Measurements from ENCODE around the gene TMCO4.
"Not testable (repeated sequence)": the region's sequence is repeated elsewhere in the genome, so short reads cannot be mapped to it uniquely, and the experiment has no call there.

The TMCO4 gene

DNA sequence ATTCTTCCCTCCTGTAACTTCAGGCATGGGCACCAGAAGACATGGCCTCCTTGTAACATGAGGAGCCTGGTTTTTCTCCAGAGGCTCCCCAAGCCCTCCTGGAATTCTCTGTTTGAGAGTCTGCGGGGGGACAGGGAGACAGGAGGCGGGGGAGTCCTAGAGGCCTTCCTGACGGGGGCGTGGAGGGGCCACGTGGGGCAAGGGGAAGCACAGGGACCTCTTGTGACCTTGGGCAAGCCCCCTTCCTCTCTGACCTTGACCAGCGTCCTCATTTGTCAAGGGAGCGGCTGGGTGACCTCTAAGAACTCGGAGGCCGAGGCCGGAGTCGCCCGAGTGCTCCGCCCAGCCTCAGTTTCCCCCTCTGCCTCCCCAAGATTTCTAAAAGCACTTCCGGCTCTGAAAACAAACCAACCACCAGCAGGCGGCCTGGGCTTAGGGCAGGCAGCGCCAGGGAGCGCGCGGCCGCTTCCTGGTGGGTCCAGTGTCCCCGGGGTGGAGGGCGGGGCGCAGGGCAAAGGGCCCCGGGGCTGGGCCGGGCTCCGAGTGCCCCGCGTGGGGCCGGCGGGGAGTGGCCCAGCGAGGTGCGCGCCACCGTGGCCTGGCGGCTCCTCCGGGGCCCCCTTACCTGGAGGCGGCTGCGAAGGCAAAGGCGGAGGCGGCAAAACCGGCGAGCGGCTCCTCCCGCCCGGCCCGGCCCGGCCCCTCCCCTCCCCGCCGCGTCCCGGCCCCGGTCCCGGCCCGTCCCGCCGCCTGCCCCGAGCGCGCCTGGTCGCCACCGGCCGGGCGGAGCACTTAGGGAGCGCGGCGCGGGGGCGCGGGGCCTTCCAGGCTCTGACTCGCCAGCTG lies at the start of gene TMCO4:
Gene TMCO4 (minus strand): TSS at position 687 of the 846 bp plus-strand sequence. CDS start 19,158 bp downstream, outside the sequence.
- TF ChIP-seq JUND (IDR thresholded peaks at IDR 0.05; ENCODE audit: low read depth): no peak
- DNase-seq (ENCODE audit: low read depth in 1 of 2, low spot score in 1 of 2): peak; percentile 43 to 55
- in situ Hi-C loops (cut with HindIII; ENCODE audit: low pct_unique_long_range_greater_than_20kb, low sequenced_read_pairs): no loop called here

- DNase-seq (ENCODE audit: low read depth in 1 of 2, low spot score in 1 of 2); in situ Hi-C loops (cut with HindIII; ENCODE audit: low pct_unique_long_range_greater_than_20kb, low sequenced_read_pairs): not testable (repeated sequence)
These were observed 49.6 kb upstream of the TMCO4 start for GRCh38 chr1:19849307-19849706.

- in situ Hi-C loops (cut with HindIII; ENCODE audit: low pct_unique_long_range_greater_than_20kb, low sequenced_read_pairs); DNase-seq (ENCODE audit: low read depth in 1 of 2, low spot score in 1 of 2): not testable (repeated sequence)
These were observed 47.6 kb upstream of the TMCO4 start for GRCh38 chr1:19847334-19847733.

DNA sequence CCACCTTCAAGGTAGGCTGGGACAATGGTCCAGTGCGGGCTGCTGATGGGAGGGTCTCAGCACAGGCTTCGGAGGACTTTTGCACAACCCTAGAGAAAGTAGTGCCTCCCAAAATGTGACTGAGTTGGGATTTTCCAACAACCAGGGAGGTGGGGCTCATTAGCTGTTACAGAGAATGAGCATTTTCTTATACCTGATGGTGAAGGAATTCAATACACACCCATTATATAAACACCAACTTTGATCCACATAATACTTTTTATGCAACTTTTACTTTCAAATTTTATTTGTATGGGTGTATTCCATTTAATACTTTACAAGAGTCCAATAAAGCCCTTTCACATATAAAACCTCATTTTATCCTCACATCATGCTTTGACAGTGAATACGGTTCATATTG lies 46.6 kb upstream of the TMCO4 start:
- DNase-seq (ENCODE audit: low read depth in 1 of 2, low spot score in 1 of 2): no peak
- in situ Hi-C loops (cut with HindIII; ENCODE audit: low pct_unique_long_range_greater_than_20kb, low sequenced_read_pairs): no loop called here
- no peak for TF ChIP-seq JUND (IDR thresholded peaks at IDR 0.05; ENCODE audit: low read depth)

DNA sequence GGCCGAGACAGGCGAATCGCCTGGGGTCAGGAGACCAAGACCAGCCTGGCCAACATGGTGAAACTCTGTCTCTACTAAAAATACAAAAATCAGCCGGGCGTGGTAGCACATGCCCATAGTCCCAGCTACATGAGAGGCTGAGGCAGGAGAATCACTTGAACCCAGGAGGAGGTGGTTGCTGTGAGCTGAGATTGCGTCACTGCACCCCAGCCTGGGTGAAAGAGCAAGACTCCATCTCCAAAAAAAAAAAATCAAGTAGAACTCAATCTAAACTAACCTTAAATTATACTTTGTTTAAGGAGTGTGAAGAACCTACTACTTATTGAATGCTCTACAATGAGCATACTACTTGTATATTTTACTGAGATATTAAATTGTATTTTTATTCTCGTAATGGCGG lies 45.8 kb upstream of the TMCO4 start:
- TF ChIP-seq JUND (IDR thresholded peaks at IDR 0.05; ENCODE audit: low read depth): no peak
- no peak for DNase-seq (ENCODE audit: low read depth in 1 of 2, low spot score in 1 of 2)
- in situ Hi-C loops (cut with HindIII; ENCODE audit: low pct_unique_long_range_greater_than_20kb, low sequenced_read_pairs): no loop called here

- in situ Hi-C loops (cut with HindIII; ENCODE audit: low pct_unique_long_range_greater_than_20kb, low sequenced_read_pairs): no loop called here
- no peak for DNase-seq (ENCODE audit: low read depth in 1 of 2, low spot score in 1 of 2)
- no peak for TF ChIP-seq JUND (IDR thresholded peaks at IDR 0.05; ENCODE audit: low read depth)
These were observed 45.2 kb upstream of the TMCO4 start for GRCh38 chr1:19844731-19845495.

DNA sequence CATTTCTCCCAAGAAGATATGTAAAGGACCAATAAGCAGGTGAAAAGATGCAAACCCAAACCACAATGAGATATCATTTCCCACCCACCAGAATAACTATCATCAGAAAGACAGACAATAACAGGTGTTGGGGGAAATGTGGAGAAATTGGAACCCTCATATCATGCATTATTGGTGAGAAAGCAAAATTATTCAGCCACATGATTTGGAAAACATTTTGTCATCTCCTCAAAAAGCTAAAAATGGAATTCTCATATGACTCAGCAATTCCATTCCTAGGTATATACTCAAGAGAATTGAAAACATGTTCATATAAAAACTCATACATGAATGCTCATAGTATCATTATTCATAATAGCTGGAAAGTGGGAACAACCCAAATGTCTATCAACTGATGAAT lies 40.5 kb upstream of the TMCO4 start:
- in situ Hi-C loops (cut with HindIII; ENCODE audit: low pct_unique_long_range_greater_than_20kb, low sequenced_read_pairs): no loop called here
- no peak for TF ChIP-seq JUND (IDR thresholded peaks at IDR 0.05; ENCODE audit: low read depth)
- no peak for DNase-seq (ENCODE audit: low read depth in 1 of 2, low spot score in 1 of 2)

DNA sequence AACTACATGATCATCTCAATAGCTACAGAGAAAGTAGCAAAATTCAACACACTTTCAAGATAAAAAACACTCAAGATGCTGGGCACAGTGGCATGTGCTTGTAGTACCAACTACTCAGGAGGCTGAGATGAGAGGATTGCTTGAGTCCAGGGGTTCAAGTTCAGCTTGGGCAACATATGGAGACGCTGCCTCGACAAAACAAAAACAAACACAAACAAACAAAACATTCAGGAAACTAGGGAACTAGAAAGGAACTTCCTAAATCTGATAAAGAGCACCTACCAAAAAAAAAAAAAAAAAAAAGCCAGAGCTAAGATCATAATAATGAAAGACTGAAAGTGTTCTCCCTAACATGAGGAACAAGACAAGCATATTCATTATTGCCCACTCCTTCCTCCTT lies 38.1 kb upstream of the TMCO4 start:
- DNase-seq (ENCODE audit: low read depth in 1 of 2, low spot score in 1 of 2): no peak
- TF ChIP-seq JUND (IDR thresholded peaks at IDR 0.05; ENCODE audit: low read depth): no peak
- in situ Hi-C loops (cut with HindIII; ENCODE audit: low pct_unique_long_range_greater_than_20kb, low sequenced_read_pairs): no loop called here

- no peak for TF ChIP-seq JUND (IDR thresholded peaks at IDR 0.05; ENCODE audit: low read depth)
- no peak for DNase-seq (ENCODE audit: low read depth in 1 of 2, low spot score in 1 of 2)
- in situ Hi-C loops (cut with HindIII; ENCODE audit: low pct_unique_long_range_greater_than_20kb, low sequenced_read_pairs): no loop called here
These were observed 35.9 kb upstream of the TMCO4 start for GRCh38 chr1:19835578-19835977.

DNA sequence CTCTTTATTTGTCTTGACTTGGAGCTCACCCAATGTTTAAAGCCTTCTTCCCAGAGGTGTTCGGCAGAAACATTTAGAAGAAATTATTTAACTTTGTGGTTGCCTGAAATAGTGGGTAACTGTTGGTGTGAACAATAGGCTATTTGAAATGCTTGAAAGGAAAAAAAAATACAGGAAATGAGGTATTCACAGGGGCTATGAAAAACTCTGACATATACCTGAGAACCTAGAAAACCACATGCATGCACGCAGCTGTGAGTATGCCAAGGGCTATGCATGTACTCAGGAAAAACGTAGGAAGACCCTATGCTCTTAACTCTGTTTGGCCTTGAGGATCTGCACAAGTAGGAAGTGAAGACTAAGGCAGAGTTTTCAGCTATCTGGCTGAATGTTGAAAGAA lies 31.7 kb upstream of the TMCO4 start:
- no peak for TF ChIP-seq JUND (IDR thresholded peaks at IDR 0.05; ENCODE audit: low read depth)
- no peak for DNase-seq (ENCODE audit: low read depth in 1 of 2, low spot score in 1 of 2)
- in situ Hi-C loops (cut with HindIII; ENCODE audit: low pct_unique_long_range_greater_than_20kb, low sequenced_read_pairs): no loop called here

DNA sequence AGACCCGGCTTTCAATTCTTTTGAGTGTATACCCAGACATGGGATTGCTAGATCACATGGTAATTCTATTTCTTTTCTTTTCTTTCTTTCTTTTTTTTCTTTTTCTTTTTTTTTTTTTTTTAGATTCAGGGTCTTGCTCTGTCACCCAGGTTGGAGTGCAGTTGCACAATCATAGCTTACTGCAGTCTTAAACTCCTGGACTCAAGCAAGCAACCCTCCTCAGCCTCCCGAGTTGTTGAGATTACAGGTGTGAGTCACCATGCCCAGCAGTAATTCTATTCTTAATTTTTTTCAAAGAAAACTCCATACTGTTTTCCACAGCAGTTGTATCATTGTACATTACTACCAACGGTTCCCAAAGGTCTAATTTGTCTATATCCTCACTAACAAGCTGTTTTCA lies 28.8 kb upstream of the TMCO4 start:
- in situ Hi-C loops (cut with HindIII; ENCODE audit: low pct_unique_long_range_greater_than_20kb, low sequenced_read_pairs): no loop called here
- DNase-seq (ENCODE audit: low read depth in 1 of 2, low spot score in 1 of 2): no peak
- no peak for TF ChIP-seq JUND (IDR thresholded peaks at IDR 0.05; ENCODE audit: low read depth)

DNA sequence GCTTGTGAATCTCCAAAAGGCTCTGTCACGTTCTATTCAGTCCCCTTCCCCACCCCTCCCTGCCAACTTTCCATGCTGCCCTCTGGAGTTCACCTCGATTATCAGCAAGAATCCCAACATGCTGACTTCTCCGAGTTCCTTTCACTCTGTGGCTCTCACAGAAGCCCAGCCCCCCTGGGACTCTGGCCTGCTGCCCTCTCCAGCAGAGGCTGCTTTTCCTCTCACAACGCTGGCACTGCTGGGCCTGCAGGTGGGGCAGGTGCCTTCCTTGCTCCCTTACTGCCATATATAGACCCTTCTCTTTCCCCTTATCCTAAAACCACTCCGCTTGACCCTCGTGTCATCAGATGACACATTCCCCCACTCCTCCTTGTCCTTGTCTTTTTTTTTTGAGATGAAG lies 25.6 kb upstream of the TMCO4 start:
- no peak for DNase-seq (ENCODE audit: low read depth in 1 of 2, low spot score in 1 of 2)
- in situ Hi-C loops (cut with HindIII; ENCODE audit: low pct_unique_long_range_greater_than_20kb, low sequenced_read_pairs): no loop called here
- no peak for TF ChIP-seq JUND (IDR thresholded peaks at IDR 0.05; ENCODE audit: low read depth)

DNA sequence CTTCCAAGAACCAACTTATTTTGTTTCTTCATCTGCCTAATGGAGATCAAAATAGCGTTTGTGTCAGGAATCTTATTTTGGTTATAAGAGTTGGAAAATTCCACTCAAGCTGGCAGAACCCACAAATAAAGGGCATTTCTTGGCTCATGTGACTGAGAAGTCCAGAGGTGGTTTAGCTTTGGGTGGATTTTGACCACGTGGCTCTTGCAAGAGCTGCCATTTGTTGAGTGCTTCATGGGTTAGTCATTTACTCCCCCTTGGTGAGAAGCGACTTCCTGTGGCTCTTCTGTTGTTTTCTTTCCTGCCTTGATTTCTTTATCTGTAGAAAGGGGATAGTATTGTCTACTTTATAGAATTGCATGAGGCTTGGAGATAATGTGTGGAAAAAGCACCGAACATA lies 24.8 kb upstream of the TMCO4 start:
- no peak for TF ChIP-seq JUND (IDR thresholded peaks at IDR 0.05; ENCODE audit: low read depth)
- DNase-seq (ENCODE audit: low read depth in 1 of 2, low spot score in 1 of 2): no peak
- in situ Hi-C loops (cut with HindIII; ENCODE audit: low pct_unique_long_range_greater_than_20kb, low sequenced_read_pairs): no loop called here
